Left renal pelvis (tissue), 4 donors: ENCODE results near the gene BPTF. TPM values are rescaled to one million over a fixed set of nuclear protein-coding genes. Genes with fewer than 3 reads are reported as not detected.
"Not testable (repeated sequence)": the region's sequence is repeated elsewhere in the genome, so short reads cannot be mapped to it uniquely, and the experiment has no call there.

ENCODE experiments used
- DNase-seq, 4 donors: peaks; one replicate each; pipeline ENCODE4 v3.0.0-alpha.2; 2013; ENCODE audit warnings: low read depth in 4 of 4, low spot score in 3 of 4
- polyA plus RNA-seq, 4 donors: library from polyadenylated mRNA; unstranded; fragments of 120-200 nt; gene quantifications; one replicate each; pipeline ENCODE4 v1.2.1, GENCODE V29; 2013; ENCODE audit not compliant: insufficient read length in 4 of 4

Gene BPTF
- polyA plus RNA-seq, 4 donors, result 94.0 to 129 (median 118) TPM

- DNase-seq, result not testable (repeated sequence)
Measured at GRCh38 chr17:67996301-67997171, 171.2 kb downstream of the BPTF start, which contains the start of gene C17orf58. TSS of gene C17orf58 (minus strand) at chr17:67996469. CDS start at chr17:67996198, 271 bp downstream.

- no peak for DNase-seq
Measured at GRCh38 chr17:67998466-67998865, 173.2 kb downstream of the BPTF start.

- no peak for DNase-seq
Measured at GRCh38 chr17:67999291-67999911, 174.1 kb downstream of the BPTF start.

- no peak for DNase-seq
Measured at GRCh38 chr17:68004201-68004600, 178.9 kb downstream of the BPTF start.

DNA sequence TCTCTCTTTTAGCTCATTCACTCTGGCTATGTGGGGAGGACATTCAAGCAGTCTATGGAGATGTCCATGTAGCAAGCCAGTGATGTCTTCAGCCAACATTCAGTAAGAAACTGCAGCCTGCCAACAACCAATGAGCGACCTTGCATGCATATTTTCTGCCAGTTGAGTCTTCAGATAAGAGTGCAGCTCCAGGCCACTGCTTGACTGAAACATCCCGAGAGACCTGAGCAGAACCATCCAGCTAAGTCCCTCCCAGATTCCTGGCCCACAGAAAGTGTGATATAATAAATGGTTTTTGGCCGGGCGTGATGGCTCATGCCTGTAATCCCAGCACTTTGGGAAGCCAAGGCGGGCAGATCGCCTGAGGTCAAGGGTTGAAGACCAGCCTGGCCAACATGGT, 181.5 kb downstream of the BPTF start:
- DNase-seq, result no peak

DNA sequence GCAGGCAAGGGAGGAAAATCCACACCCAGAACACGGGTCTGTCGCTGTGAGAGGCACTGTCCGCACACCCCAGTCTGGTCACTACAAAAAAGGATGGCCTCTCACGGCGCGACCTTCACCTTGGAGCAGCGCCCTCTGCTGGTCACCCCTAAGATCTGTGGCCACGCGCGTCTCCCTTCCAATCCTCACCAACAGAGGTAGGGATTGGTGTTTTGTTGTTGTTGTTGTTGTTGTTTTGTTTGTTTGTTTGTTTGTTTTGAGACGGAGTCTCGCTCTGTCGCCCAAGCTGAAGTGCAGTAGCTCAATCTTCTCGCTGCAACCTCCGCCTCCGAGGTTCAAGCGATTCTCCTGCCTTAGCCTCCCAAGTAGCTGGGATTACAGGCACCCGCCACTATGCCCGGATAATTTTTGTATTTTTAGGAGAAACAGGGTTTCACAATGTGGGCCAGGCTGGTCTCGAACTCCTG, 185.9 kb downstream of the BPTF start:
- DNase-seq, result no peak

GRCh38 chr17:68013385-68013784, 188.1 kb downstream of the BPTF start:
- DNase-seq, result no peak

DNA sequence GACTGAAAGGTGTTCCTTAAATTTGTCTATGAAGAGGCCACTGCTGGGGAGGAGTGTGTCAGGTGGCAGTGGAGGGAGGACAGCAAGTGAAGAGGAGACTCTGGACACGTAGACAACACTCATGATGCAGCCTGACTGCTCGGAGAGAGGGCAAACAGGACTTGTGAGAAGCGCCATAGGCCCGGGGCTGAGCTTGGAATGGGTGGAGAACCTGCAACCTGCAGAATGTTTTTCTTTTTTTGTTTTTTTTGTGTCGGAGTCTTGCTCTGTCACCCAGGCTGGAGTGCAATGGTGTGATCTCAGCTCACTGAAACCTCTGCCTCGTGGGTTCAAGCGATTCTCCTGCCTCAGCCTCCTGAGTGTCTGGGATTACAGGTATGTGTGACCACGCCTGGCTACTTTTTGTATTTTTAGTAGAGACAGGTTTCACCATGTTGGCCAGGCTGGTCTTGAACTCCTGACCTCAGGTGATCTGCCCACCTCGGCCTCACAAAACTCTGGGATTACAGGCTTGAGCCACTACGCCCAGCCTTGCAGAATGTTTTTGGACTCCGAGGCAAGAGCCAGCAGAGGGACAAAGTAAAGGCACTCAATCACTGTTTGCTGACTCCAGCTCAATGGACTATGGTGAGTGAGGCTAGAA, 189.9 kb downstream of the BPTF start:
- no peak for DNase-seq

DNA sequence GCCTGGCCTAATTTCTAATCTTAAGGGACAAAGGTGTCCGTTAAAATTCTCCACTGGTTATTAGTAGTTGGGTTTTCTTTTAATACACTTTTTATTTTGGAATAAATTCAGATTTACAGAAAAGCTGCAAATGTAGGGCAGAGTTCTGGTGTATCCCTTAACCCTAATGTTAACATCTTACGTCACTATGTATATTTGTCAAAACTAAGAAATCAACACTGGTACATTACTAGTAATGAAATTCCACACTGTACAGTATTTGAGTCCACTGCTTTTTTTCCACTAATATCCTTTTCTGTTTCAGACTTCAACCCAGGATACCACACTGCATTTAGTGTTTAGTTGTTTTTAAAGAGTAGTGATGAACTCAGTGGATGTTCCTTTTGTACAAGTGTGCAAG, 191.5 kb downstream of the BPTF start:
- no peak for DNase-seq

DNA sequence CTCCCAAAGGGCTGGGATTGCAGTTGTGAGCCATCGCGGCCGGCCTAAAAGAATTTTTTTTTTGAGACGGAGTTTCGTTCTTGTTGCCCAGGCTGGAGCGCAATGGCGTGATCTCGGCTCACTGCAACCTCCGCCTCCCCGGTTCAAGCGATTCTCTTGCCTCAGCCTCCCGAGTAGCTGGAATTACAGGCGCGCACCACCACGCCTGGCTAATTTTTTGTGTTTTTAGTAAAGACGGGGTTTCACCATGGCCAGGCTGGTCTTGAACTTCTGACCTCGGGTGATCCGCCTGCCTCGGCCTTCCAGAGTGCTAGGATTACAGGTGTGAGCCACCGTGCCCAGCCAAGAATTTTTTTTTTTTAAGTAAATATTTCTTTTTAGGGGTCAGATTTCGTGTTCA, 193.2 kb downstream of the BPTF start:
- DNase-seq, result not testable (repeated sequence)

GRCh38 chr17:68019336-68019674, 194.0 kb downstream of the BPTF start:
- DNase-seq, result no peak

DNA sequence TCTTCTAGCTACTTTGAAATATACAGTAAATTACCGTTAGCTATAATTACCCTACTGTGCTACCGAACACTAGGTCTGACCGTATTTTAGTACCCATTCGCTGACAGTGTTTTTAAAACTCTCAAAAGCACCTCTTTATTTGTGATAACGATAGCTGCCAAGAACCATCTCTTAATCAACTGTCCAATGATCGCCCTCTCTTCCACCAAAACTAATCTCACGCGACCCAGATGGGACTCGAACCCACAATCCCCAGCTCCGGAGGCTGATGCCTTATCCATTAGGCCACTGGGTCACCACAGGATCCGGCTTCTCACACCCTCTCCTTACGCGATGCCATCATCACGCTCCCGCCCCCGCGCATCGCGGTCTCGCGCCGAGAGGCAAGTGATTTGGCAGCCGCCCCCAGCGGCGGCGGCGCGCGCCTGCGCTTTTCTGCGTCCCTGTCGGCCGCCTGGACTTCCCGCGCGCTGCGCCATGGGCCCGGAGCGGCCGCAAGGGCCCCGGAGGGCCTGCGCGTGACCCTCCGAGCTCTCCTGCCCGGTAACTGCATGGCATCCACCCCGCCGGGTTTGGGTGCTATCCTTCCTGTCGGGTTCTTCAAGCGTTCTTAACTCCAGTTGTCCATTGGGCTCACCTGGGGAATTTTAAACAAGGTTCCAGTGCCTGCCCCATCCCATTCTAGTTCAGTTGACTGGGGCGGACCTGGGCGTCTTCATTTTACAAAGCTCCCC, 194.5 kb downstream of the BPTF start:
- DNase-seq, result peak; percentile 89 to 92 (median 92)

DNA sequence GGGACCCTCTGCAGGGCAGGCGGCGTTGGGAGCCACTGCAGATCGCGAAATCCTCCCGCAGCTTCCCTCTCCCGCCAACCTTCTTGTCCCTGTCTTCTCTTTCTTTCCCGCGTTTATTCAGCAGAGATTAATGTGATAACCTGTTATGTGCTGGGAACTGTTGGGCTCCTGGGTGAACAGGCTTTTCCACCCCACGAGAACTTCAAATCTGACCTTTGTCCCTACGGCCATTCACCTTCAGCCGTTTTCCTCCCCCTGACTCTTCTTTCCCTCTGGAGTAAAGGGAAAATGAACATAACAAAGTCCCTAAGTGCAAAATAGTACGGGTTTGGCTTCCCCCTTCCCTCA, 195.1 kb downstream of the BPTF start:
- no peak for DNase-seq

DNA sequence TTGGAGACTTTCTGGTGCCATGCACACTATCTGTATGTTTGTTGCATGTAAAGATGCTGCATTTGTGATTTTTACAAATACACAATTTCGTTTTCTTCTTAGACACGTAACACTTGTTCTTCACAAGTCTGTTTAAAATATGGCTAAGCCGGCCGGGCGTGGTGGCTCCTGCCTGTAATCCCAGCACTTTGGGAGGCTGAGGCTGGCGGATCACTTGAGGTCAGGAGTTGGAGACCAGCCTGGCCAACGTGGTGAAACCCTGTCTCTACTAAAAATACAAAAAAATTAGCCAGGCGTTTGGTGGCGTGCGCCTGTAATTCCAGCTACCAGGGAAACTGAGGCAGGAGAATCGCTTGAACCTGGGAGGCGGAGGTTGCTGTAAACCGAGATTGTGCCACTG, 195.5 kb downstream of the BPTF start:
- not testable (repeated sequence) for DNase-seq

DNA sequence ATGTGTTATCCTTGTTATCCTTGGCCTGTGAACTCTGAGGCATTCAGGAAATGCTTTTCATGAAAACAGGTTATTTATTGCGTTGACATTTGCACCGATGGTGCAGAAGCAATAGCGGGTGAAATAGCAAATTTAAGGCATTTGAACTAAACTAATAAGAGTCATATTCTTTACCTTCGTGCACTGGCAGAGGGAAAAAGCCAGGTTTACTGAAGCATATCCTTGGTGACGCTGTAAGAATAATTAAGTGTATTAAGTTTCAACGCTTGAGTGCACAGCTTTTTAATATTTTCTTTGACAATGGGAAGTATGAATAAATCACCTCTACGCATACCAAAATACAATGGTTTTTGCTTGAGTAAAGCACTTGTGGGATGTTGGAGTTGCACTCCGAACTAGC, 196.7 kb downstream of the BPTF start:
- no peak for DNase-seq

DNA sequence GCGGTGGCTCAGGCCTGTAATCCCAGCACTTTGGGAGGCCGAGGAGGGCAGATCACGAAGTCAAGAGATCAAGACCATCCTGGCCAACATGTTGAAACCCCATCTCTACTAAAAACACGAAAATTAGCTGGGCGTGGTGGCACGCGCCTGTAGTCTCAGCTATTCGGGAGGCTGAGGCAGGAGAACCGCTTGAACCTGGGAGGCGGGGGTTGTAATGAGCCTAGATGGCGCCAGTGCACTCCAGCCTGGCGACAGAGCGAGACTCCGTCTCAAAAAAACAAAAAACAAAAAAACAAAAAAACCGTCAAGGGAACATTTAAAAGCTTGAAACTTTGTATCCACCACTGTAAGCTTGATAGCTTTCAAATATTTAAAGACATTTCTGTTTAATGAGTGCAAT, 197.2 kb downstream of the BPTF start:
- not testable (repeated sequence) for DNase-seq

DNA sequence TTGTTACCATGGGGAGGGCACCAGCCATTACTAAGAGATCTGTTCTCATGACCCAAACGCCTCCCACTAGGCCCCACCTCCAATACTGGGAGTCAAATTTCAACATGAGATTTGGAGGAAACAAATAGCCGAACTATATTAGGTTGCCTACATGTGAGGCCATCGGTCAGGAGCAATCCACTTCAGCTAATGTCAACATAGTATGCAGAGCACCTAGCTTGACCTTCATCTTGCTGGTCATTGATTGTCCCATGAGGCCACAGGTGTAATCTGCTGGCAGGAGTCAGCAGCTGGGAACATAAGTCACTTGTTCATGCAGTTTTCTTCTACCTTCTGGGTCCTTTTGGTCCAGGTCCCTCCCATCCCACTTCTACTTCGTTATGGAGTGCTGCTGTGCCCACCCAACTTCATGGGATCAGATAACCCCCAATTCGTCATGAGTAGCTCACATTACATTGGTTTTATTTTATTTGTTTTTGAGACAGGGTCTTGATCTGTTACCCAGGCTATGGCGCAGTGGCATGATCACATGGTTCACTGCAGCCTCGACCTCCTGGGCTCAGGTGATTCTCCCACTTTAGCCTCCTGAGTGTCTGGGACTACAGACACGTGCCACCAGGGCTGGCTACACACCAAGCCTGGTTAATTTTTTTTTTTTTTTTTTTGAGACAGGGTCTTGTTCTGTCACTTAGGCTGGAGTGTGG, 204.4 kb downstream of the BPTF start:
- no peak for DNase-seq
